ENCODE measurements around the gene TAGLN. TPM values are rescaled to one million over a fixed set of nuclear protein-coding genes. Genes with fewer than 3 reads are reported as not detected.

Gene TAGLN
- total and polyA plus RNA-seq, 9 of the 15 experiments (the other 6 are each of a cell fraction or from before 2014, with no cell fraction given), result 0.21 to 4.9 (median 1.1) TPM

DNA sequence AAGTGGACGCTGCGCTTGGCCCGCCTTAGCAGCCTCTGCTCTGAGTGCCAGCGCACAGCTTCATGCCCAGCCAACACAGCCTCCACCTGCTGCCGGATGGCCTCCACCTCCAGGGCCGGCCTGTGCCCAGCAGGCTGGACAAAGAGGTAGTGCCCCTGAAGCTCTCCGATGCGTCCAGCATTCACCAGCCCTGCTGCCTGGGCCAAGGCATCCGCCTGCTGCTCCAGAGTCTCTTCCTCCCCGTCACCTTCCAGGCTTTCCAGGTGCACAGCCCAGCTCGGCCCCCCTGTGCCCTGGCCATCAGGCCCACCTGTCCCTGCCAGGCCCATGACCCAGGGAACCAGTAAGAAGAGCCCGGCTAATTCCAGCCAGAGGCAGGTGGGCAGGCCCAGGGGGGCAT lies 30.2 kb downstream of the TAGLN start:
- H2AFZ ChIP-seq (ENCODE audit: low read depth, low read length), result no peak overlapping the region
- TF ChIP-seq RBFOX2 (IDR thresholded peaks at IDR 0.05; ENCODE audit: low read depth, low read length) (peak; percentile 42; the same call in 1 of the 2 replicates), HMGXB4 (CRISPR knock-in tag; IDR thresholded peaks at IDR 0.05) (no peak), POLR2G (IDR thresholded peaks at IDR 0.05; ENCODE audit: low read depth, low read length) (peak; percentile 19; the same call in 1 of the 2 replicates)
- H3K4me2 ChIP-seq (ENCODE audit: insufficient read depth, low read length), result no peak overlapping the region
- no peak for FAIRE-seq
- no peak overlapping the region for H3K4me3 ChIP-seq
- no peak for DNase-seq (ENCODE audit: extremely low read depth in 1 of 4, low spot score in 3 of 4)
- no peaks in the 10 kb centered on the region for H3K9me3 ChIP-seq (replicated peaks; ENCODE audit: control insufficient read depth, insufficient read depth, low read depth, low read length)
- CTCF ChIA-PET (ENCODE audit: low intra/inter-chr PET ratio), result no interaction called here
- BruUV-seq (replicated peaks), result no TSS peak
- peaks cover 4% of the 10 kb centered on the region for H4K20me1 ChIP-seq (replicated peaks; ENCODE audit: control insufficient read depth, insufficient read depth, low read length)
- WGBS (ENCODE audit: insufficient coverage, low coverage, missing lambda C conversion rate), result 91% methylated on average over 10 of the region's 12 CpGs
- peaks cover 2% of the 10 kb centered on the region for H3K9me1 ChIP-seq (ENCODE audit: control insufficient read depth, insufficient read depth, low read length)
- H3K27me3 ChIP-seq (ENCODE audit: control insufficient read depth in 2 of 2, insufficient read depth in 2 of 2, low read length in 2 of 2), result no peaks in the 10 kb centered on the region
- intact Hi-C loops (cut with micrococcal nuclease), result loop anchor here (5.0 kb wide), 2 partner anchors 347 to 437 kb away; partner anchors contain the start of gene APOA5
- H3K27ac ChIP-seq (ENCODE audit: extremely low read depth, low read depth, low read length), result no peak overlapping the region
- H3K36me3 ChIP-seq (ENCODE audit: control insufficient read depth, insufficient read depth, low read length), result peaks cover 46% of the 10 kb centered on the region
- peaks cover 23 to 35% of the 10 kb centered on the region in 2 experiments; a peak in 4 of 5 replicates for H3K4me1 ChIP-seq (replicated peaks in 1 of 2; ENCODE audit: control insufficient read depth in 2 of 2, insufficient read depth in 2 of 2, low read length in 2 of 2)
- ATAC-seq, result no peak
- in situ Hi-C loops (cut with MboI), result loop anchor here (10.0 to 25.0 kb wide), 2 partner anchors 345 to 717 kb away; no protein-coding TSS in a partner anchor
- H3K79me2 ChIP-seq (ENCODE audit: control insufficient read depth, insufficient read depth, low read length), result peaks cover 42% of the 10 kb centered on the region
- POLR2A ChIA-PET, result interaction anchor here (0.6 to 3.6 kb wide), 4 partner anchors 9 to 51 kb away, joined by 3 to 20 read pairs (median 5); partner anchors contain the start of gene SIDT2
- no peak overlapping the region; a peak in 1 of 4 replicates for H3K9ac ChIP-seq (ENCODE audit: insufficient read depth in 1 of 2, low read depth in 2 of 2, low read length in 2 of 2)

Data from K562 (cell line).